ENCODE results near the gene ATP5PO.
"Not testable (repeated sequence)": the region's sequence is repeated elsewhere in the genome, so short reads cannot be mapped to it uniquely, and the experiment has no call there.

ATP5PO gene

DNA sequence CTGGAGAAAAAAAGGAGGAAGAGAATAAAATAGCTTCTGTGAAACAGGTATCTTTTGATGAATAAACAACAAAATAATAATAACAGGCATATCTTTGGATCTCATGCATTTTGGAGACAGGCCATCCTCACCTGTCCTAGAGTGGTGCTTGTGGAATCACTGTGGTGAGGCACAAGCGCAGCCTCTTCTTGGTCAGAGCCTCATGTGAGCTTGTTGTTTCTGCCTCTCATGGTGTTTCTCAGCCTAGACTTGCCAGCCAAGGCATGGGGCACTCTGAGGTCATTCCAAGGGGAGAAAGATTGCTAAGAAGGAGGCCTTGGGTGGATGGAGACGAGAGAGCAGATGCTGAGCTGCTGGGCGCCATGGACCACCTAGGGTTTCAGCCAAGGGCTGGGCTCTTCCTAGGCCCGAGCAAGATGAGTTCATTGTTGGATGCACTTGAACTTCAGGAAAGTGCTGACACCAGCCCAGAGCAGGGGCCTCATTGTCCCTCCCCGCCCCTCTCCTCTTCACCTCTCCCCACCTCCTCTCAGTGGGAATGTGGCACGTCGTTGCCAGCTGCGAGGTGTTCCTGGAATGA is 49.5 kb downstream of the ATP5PO start:
- no peak for DNase-seq

DNA sequence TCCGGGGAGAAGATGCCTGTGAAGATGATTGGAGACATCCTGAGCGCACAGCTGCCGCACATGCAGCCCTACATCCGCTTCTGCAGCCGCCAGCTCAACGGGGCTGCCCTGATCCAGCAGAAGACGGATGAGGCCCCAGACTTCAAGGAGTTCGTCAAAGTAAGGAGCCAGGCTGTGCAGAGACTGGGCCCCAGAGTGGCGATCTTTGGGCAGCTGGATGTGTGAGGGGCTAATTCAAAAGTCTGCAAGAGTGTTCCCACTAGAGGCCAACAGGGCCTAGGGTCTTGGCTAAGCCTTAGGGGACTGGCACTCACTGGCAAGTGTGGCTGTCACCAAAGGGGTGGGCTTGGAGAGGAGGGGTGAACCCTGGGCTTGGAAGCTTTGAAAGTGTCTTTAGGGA is 50.4 kb downstream of the ATP5PO start:
- DNase-seq = no peak

- no peak for DNase-seq
Measured at GRCh38 chr21:33864150-33864549, 51.5 kb downstream of the ATP5PO start.

- not testable (repeated sequence) for DNase-seq
Measured at GRCh38 chr21:33863191-33863590, 52.4 kb downstream of the ATP5PO start.

DNA sequence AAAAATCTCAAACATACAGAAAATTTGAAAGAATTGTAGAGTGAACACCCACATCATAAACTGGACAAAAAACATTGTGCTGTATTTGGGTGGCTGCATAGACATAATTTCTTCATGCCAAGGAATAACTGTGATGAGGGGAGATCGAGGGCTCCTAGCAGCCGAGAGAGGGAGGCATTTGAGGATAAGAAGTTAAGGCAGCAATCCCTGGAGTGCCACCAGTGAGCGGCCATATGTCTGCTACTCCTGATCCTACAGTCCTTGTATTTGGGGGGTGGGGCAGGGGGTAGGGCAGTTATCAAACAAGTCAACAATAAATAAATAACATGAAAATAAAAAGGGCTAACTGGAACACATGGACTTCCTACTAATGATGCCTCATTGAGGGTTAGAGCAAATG is 54.5 kb downstream of the ATP5PO start:
- no peak for DNase-seq

GRCh38 chr21:33860332-33860879 is 55.2 kb downstream of the ATP5PO start:
- DNase-seq = no peak

DNA sequence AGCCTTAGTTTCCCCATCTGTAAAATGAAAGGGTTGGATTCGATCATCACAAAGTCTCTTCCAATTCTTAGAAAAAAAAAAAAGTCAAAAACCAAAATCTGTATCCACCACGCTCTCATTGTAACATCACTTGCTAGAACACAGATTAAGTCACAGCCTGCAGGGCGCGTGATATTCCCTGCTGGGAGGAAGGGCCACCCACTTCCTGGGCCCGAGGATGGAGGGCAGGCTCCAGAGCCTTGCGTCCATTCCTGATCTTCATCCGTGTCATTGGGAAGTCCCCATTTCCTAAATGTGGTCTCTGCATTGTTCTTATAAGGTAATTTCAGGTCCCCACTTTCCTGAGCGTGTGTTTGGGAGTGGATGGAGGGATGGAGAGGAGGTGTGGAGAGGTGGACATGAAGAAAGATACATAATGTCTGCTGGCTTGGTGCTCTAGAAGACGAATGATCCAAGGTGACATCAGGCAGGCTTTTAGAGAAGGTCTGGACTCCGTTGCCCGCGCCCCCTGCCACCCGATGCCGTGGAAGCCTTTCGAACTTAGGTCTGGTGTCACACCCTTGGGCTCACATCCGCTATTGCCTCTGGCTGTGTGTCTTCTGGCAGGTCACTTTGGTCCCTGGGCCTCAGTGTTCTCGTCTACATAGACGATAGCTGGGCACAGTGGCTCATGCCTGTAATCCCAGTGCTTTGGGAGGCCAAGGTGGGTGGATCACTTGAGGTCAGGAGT is 56.1 kb downstream of the ATP5PO start:
- no peak for DNase-seq

DNA sequence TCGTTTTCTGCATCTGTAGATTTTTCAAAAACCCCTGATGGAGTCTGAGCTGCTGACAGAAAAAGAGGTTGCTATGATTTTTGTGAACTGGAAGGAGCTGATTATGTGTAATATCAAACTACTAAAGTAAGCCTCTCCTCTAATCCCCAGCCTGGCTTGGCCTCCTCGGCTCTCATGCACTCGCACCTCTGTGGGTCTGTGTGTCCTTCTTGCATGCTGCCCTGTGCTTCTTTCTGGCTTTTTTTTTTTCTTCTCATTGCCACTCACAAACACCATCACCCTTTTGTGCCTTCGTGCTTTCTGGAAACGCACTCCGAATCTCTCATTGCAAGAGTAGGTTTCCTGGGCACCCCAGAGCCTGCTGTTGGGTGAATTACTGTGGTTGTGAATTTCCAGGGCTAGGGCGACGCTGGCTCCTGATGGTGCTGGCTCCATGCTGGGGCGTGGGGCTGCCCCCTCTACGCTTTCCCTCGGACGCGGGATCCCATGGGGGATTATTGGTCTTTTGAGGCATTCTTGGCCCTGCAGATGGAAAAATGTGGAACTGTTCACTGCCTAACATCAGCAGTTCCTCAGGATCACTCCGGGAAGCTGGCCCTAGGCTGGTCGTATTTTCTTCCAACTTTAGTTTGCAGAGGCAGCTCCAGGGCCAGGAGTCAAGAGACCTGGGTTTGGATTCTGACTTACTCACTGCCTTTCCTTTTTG is 56.8 kb downstream of the ATP5PO start:
- DNase-seq = no peak

- no peak for DNase-seq
Measured at GRCh38 chr21:33857846-33858666, 57.5 kb downstream of the ATP5PO start.

GRCh38 chr21:33856893-33857527 is 58.6 kb downstream of the ATP5PO start:
- no peak for DNase-seq

- no peak for DNase-seq
Measured at GRCh38 chr21:33855190-33855589, 60.4 kb downstream of the ATP5PO start.

DNA sequence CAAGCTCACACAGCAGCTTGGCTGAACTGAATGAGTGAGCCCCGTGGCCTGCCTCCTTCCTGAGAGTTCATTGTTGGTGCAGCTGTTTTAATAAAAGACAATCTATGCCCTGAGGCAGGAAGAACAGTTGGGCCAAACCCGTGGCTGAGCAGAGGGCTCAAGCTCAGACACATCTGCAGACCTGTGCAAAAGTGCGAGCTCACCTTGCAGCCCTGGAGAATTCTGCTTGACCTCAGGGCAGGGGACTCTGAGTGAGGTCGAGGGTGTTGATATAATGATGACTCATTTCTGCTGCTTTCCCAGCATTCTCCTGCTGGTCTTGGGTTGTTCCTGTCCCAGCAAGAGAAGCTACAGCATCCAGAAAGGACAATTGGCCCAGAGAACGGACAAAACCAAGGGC is 61.0 kb downstream of the ATP5PO start:
- DNase-seq = no peak

Measured in CD4-positive, alpha-beta T cell treated with Interleukin-4 for 4 hours (primary cell).